GM23338 (cell line): ENCODE data around the gene FOXL1. TPM values are rescaled to one million over a fixed set of nuclear protein-coding genes. Genes with fewer than 3 reads are reported as not detected.

Experiments used
- ATAC-seq: fragments of 200-7000 bp; cut with Tn5 transposase; 3 replicates; pipeline ENCODE4 v1.9.1; 2020
- DNase-seq: peaks from one replicate; pipeline ENCODE4 v3.0.0-alpha.2; 2015; ENCODE audit warnings: low spot score
- H2AFZ ChIP-seq: fragments of 200-600 bp; sonication (generic); 2 replicates; pipeline ENCODE4 v1.8.0; 2016; ENCODE audit warnings: antibody characterized with exemption, mild to moderate bottlenecking, moderate library complexity
- H3F3A ChIP-seq: fragments of 200-600 bp; sonication (generic); replicated peaks from 2 replicates; pipeline ENCODE4 v1.8.0; 2017; ENCODE audit warnings: antibody characterized with exemption, mixed run types, low read depth
- H3K27ac ChIP-seq: fragments of 200-600 bp; sonication (generic); 2 replicates; pipeline ENCODE4 v1.6.1; 2016; ENCODE audit warnings: low read depth
- H3K27me3 ChIP-seq: fragments of 200-600 bp; sonication (generic); 2 replicates; pipeline ENCODE4 v1.8.0; 2016; ENCODE audit warnings: mild to moderate bottlenecking, mixed run types, moderate library complexity; ENCODE audit not compliant: insufficient read depth
- H3K36me3 ChIP-seq: fragments of 200-600 bp; sonication (generic); 2 replicates; pipeline ENCODE4 v1.8.0; 2016; ENCODE audit warnings: mild to moderate bottlenecking; ENCODE audit not compliant: insufficient read depth
- H3K4me1 ChIP-seq: fragments of 200-600 bp; sonication (generic); 2 replicates; pipeline ENCODE4 v1.8.0; 2016; ENCODE audit warnings: mild to moderate bottlenecking, moderate library complexity; ENCODE audit not compliant: insufficient read depth
- H3K4me2 ChIP-seq: fragments of 200-600 bp; sonication (generic); 2 replicates; pipeline ENCODE4 v1.7.1; 2017; ENCODE audit warnings: mixed run types
- H3K4me3 ChIP-seq: fragments of 200-600 bp; sonication (generic); 2 replicates; pipeline ENCODE4 v1.6.1; 2016; ENCODE audit warnings: mixed run types
- H3K79me2 ChIP-seq: fragments of 200-600 bp; sonication (generic); replicated peaks from 2 replicates; pipeline ENCODE4 v1.8.0; 2017; ENCODE audit warnings: mild to moderate bottlenecking; ENCODE audit not compliant: insufficient read depth
- H3K9me2 ChIP-seq: fragments of 200-600 bp; sonication (generic); 2 replicates; pipeline ENCODE4 v1.8.0; 2017; ENCODE audit not compliant: insufficient read depth
- H4K20me1 ChIP-seq: fragments of 200-600 bp; sonication (generic); replicated peaks from 2 replicates; pipeline ENCODE4 v1.8.0; 2017; ENCODE audit warnings: mild to moderate bottlenecking; ENCODE audit not compliant: insufficient read depth
- H3K27ac Mint-ChIP-seq: 2 replicates; pipeline ENCODE4 v1.8.0; 2020; ENCODE audit warnings: inconsistent platforms, mild to moderate bottlenecking, moderate library complexity, mixed read lengths
- H3K27me3 Mint-ChIP-seq: 3 replicates; pipeline ENCODE4 v1.8.0; 2022; ENCODE audit warnings: low read depth, mild to moderate bottlenecking, moderate library complexity, mixed read lengths, inconsistent platforms; ENCODE audit not compliant: insufficient read depth, poor library complexity
- H3K36me3 Mint-ChIP-seq: 3 replicates; pipeline ENCODE4 v1.8.0; 2021; ENCODE audit warnings: low read depth, mild to moderate bottlenecking, inconsistent platforms, moderate library complexity, mixed read lengths
- H3K4me1 Mint-ChIP-seq: 3 replicates; pipeline ENCODE4 v1.8.0; 2020; ENCODE audit warnings: mild to moderate bottlenecking, inconsistent platforms, mixed read lengths
- H3K4me3 Mint-ChIP-seq: 3 replicates; pipeline ENCODE4 v1.8.0; 2021; ENCODE audit warnings: moderate library complexity, mild to moderate bottlenecking, inconsistent platforms, mixed read lengths
- H3K9me3 Mint-ChIP-seq: 3 replicates; pipeline ENCODE4 v1.8.0; 2020; ENCODE audit warnings: moderate library complexity, mild to moderate bottlenecking, inconsistent platforms, mixed read lengths
- CREB1 ChIP-seq: fragments of 250-450 bp; sonication (Bioruptor Pico); IDR thresholded peaks from 2 replicates; pipeline ENCODE4 v1.5.0; 2020; ENCODE audit warnings: low read depth, mild to moderate bottlenecking, moderate library complexity
- CTCF ChIP-seq, 2 experiments: fragments of 200-600 bp in 1 of 2; sonication (generic) in 1 of 2; conservative IDR thresholded peaks; 2 replicates each; pipeline versions ENCODE4 v1.5.1 to v1.6.1; 2016 to 2017; ENCODE audit warnings: antibody characterized with exemption in 2 of 2, low read depth in 2 of 2, mild to moderate bottlenecking in 2 of 2, moderate library complexity in 1 of 2
- EZH2 ChIP-seq: fragments of 200-600 bp; sonication (generic); IDR thresholded peaks from one replicate; pipeline ENCODE4 v1.8.0; 2017; ENCODE audit warnings: antibody characterized with exemption, mild to moderate bottlenecking, low read depth; ENCODE audit not compliant: unreplicated experiment
- EZH2phosphoT487 ChIP-seq: fragments of 200-600 bp; sonication (generic); IDR thresholded peaks from one replicate; pipeline ENCODE4 v1.8.1; 2018; ENCODE audit warnings: antibody characterized with exemption; ENCODE audit not compliant: unreplicated experiment
- JUNB ChIP-seq: IDR thresholded peaks from one replicate; pipeline ENCODE4 v1.6.1; 2016; ENCODE audit warnings: antibody characterized with exemption; ENCODE audit not compliant: unreplicated experiment
- NANOG ChIP-seq: IDR thresholded peaks from 2 replicates; pipeline ENCODE4 v1.6.1; 2016; ENCODE audit warnings: antibody characterized with exemption, borderline replicate concordance
- POLR2AphosphoS5 ChIP-seq: IDR thresholded peaks from 2 replicates; pipeline ENCODE4 v1.6.1; 2016; ENCODE audit warnings: antibody characterized with exemption, low read depth
- STAT1 ChIP-seq: IDR thresholded peaks from one replicate; pipeline ENCODE4 v1.6.1; 2016; ENCODE audit warnings: antibody characterized with exemption; ENCODE audit not compliant: unreplicated experiment
- ZNF114 ChIP-seq: fragments of 250-450 bp; sonication (Bioruptor Pico); IDR thresholded peaks from 2 replicates; pipeline ENCODE4 v1.5.0; 2020; ENCODE audit warnings: mild to moderate bottlenecking, moderate library complexity
- ZNF331 ChIP-seq: fragments of 250-450 bp; sonication (Bioruptor Pico); IDR thresholded peaks from 2 replicates; pipeline ENCODE4 v1.5.0; 2020; ENCODE audit warnings: low read depth, mild to moderate bottlenecking, moderate library complexity
- polyA plus RNA-seq: library from polyadenylated mRNA; unstranded; fragments of >200 nt; fragmentation: Nextera tagmentation; extraction: Ambion mirVana; gene quantifications from 2 replicates; pipeline ENCODE4 v1.2.1, GENCODE V29; 2016
- total RNA-seq: library from RNA; depleted of rRNA; stranded (reverse); fragments of >200 nt; shearing (Covaris generic); gene quantifications from 2 replicates; pipeline ENCODE4 v1.2.3, GENCODE V29; 2014
- TF ChIP-seq, protein P1 (sequence below): IDR thresholded peaks from one replicate; pipeline ENCODE4 v1.6.1; 2018; ENCODE audit warnings: antibody characterized with exemption; ENCODE audit not compliant: unreplicated experiment
- TF ChIP-seq, protein P2 (sequence below): IDR thresholded peaks from 2 replicates; pipeline ENCODE4 v1.6.1; 2016; ENCODE audit warnings: antibody characterized with exemption

The FOXL1 gene
- total and polyA plus RNA-seq, 2 experiments from 2014 or later: 0.31 TPM; not detected in 1

GRCh38 chr16:86626284-86626683 lies 47.9 kb downstream of the FOXL1 start:
- Mint-ChIP-seq H3K36me3 (no peaks in the 10 kb centered on the region; the same call in 2 of the 3 replicates), H3K27me3 (peaks cover 8% of the 10 kb centered on the region), H3K4me3 (no peak overlapping the region), H3K4me1 (no peaks in the 10 kb centered on the region), H3K9me3 (no peaks in the 10 kb centered on the region), H3K27ac (no peak overlapping the region)
- no peaks in the 10 kb centered on the region for H3K79me2 ChIP-seq
- no peak for DNase-seq
- no peaks in the 10 kb centered on the region for H3K9me2 ChIP-seq
- no peak for TF ChIP-seq ZNF331 (CRISPR knock-in tag)
- no peak for TF ChIP-seq CTCF (conservative IDR thresholded peaks at IDR 0.05; ENCODE audit: low read depth in 2 of 2)
- TF ChIP-seq JUNB: no peak
- no peak for TF ChIP-seq POLR2AphosphoS5
- no peak for TF ChIP-seq NANOG
- no peak for TF ChIP-seq EZH2
- TF ChIP-seq STAT1: no peak
- no peak for TF ChIP-seq EZH2phosphoT487
- no peak for TF ChIP-seq ZNF114
- TF ChIP-seq, protein P1, sequence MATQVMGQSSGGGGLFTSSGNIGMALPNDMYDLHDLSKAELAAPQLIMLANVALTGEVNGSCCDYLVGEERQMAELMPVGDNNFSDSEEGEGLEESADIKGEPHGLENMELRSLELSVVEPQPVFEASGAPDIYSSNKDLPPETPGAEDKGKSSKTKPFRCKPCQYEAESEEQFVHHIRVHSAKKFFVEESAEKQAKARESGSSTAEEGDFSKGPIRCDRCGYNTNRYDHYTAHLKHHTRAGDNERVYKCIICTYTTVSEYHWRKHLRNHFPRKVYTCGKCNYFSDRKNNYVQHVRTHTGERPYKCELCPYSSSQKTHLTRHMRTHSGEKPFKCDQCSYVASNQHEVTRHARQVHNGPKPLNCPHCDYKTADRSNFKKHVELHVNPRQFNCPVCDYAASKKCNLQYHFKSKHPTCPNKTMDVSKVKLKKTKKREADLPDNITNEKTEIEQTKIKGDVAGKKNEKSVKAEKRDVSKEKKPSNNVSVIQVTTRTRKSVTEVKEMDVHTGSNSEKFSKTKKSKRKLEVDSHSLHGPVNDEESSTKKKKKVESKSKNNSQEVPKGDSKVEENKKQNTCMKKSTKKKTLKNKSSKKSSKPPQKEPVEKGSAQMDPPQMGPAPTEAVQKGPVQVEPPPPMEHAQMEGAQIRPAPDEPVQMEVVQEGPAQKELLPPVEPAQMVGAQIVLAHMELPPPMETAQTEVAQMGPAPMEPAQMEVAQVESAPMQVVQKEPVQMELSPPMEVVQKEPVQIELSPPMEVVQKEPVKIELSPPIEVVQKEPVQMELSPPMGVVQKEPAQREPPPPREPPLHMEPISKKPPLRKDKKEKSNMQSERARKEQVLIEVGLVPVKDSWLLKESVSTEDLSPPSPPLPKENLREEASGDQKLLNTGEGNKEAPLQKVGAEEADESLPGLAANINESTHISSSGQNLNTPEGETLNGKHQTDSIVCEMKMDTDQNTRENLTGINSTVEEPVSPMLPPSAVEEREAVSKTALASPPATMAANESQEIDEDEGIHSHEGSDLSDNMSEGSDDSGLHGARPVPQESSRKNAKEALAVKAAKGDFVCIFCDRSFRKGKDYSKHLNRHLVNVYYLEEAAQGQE: no peak
- no peak for TF ChIP-seq CREB1 (CRISPR knock-in tag)
- TF ChIP-seq, protein P2, sequence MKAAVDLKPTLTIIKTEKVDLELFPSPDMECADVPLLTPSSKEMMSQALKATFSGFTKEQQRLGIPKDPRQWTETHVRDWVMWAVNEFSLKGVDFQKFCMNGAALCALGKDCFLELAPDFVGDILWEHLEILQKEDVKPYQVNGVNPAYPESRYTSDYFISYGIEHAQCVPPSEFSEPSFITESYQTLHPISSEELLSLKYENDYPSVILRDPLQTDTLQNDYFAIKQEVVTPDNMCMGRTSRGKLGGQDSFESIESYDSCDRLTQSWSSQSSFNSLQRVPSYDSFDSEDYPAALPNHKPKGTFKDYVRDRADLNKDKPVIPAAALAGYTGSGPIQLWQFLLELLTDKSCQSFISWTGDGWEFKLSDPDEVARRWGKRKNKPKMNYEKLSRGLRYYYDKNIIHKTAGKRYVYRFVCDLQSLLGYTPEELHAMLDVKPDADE: no peak
- H3K4me3 ChIP-seq: no peak overlapping the region
- no peaks in the 10 kb centered on the region for H3K36me3 ChIP-seq
- no peak overlapping the region for H3K4me2 ChIP-seq
- no peaks in the 10 kb centered on the region for H3F3A ChIP-seq
- H4K20me1 ChIP-seq: no peaks in the 10 kb centered on the region
- no peak overlapping the region for H3K27ac ChIP-seq
- no peak for ATAC-seq
- no peak overlapping the region for H2AFZ ChIP-seq
- H3K27me3 ChIP-seq: no peaks in the 10 kb centered on the region
- H3K4me1 ChIP-seq: no peaks in the 10 kb centered on the region
